A673 (cell line): ENCODE data around the gene SLIT3.

Experiments used
- CTCF ChIP-seq: fragments of 300-800, 200-600 bp; sonication (generic); conservative IDR thresholded peaks from 2 replicates; pipeline ENCODE4 v1.5.1; 2017; ENCODE audit warnings: low read depth, mild to moderate bottlenecking, antibody characterized with exemption, low read length, moderate library complexity, mixed read lengths
- EZH2 ChIP-seq: fragments of 200-600 bp; sonication (generic); IDR thresholded peaks from 2 replicates; pipeline ENCODE4 v1.6.1; 2017; ENCODE audit warnings: borderline replicate concordance, low read depth, mild to moderate bottlenecking, mixed read lengths, antibody characterized with exemption, low read length; ENCODE audit not compliant: poor library complexity, severe bottlenecking

GRCh38 chr5:169272111-169272510 lies 28.8 kb downstream of the SLIT3 start:
- no peak for TF ChIP-seq CTCF
- no peak for TF ChIP-seq EZH2
